CD4-positive, alpha-beta memory T cell (primary cell): ENCODE measurements around the gene PRR15L. TPM values are rescaled to one million over a fixed set of nuclear protein-coding genes. Genes with fewer than 3 reads are reported as not detected.
A peak's percentile ranks its signal among the peaks of the same experiment; 100 is the strongest.

Source experiments
- CTCF ChIA-PET: fragments of 350-600 bp; sonication (Branson Sonifier 250); formaldehyde crosslinking; loops from one replicate; lab custom pipeline; 2021; ENCODE audit warnings: inconsistent platforms; ENCODE audit not compliant: partially characterized antibody; lab: Charles Lee
- POLR2A ChIA-PET: fragments of 350-600 bp; sonication (Branson Sonifier 250); formaldehyde crosslinking; loops from one replicate; lab custom pipeline; 2021; ENCODE audit not compliant: partially characterized antibody; lab: Charles Lee
- DNase-seq, 5 donors: peaks; one replicate each; pipeline versions ENCODE4 v3.0.0 to v3.0.0-alpha.2; 2020 to 2022; ENCODE audit warnings: mixed read lengths in 1 of 5
- H3K27ac ChIP-seq: one replicate; pipeline ENCODE4 v1.7.0; 2013; ENCODE audit warnings: low read depth, low read length
- H3K27me3 ChIP-seq: 2 replicates; pipeline ENCODE4 v1.7.0; 2013; ENCODE audit warnings: mild to moderate bottlenecking, low read length, moderate library complexity; ENCODE audit not compliant: insufficient read depth
- H3K36me3 ChIP-seq: 2 replicates; pipeline ENCODE4 v1.7.0; 2013; ENCODE audit warnings: mild to moderate bottlenecking, low read length, moderate library complexity; ENCODE audit not compliant: insufficient read depth
- H3K4me1 ChIP-seq: 2 replicates; pipeline ENCODE4 v1.7.0; 2013; ENCODE audit warnings: mild to moderate bottlenecking, low read length, moderate library complexity; ENCODE audit not compliant: insufficient read depth
- H3K4me3 ChIP-seq, 2 donors: one replicate each; pipeline ENCODE4 v1.7.0; 2013; ENCODE audit warnings: low read length in 2 of 2, mild to moderate bottlenecking in 1 of 2
- H3K9me3 ChIP-seq, 2 donors: one replicate each; pipeline ENCODE4 v1.7.0; 2013; ENCODE audit warnings: low read length in 2 of 2, control low read depth in 1 of 2; ENCODE audit not compliant: control insufficient read depth in 1 of 2
- H3K27ac Mint-ChIP-seq, 7 donors: one replicate each; pipeline ENCODE4 v1.8.0; 2020 to 2021; ENCODE audit warnings: mixed read lengths in 7 of 7, mild to moderate bottlenecking in 6 of 7, inconsistent platforms in 3 of 7, moderate library complexity in 3 of 7
- H3K27me3 Mint-ChIP-seq, 2 donors: one replicate each; pipeline ENCODE4 v1.8.0; 2020 to 2021; ENCODE audit warnings: mixed read lengths in 2 of 2
- H3K36me3 Mint-ChIP-seq, 2 donors: one replicate each; pipeline ENCODE4 v1.8.0; 2020 to 2021; ENCODE audit warnings: mixed read lengths in 2 of 2, inconsistent platforms in 1 of 2, mild to moderate bottlenecking in 1 of 2
- H3K4me1 Mint-ChIP-seq, 4 donors: one replicate each; pipeline ENCODE4 v1.8.0; 2020 to 2021; ENCODE audit warnings: mixed read lengths in 4 of 4, mild to moderate bottlenecking in 1 of 4
- H3K4me3 Mint-ChIP-seq, 8 donors: one replicate each; pipeline ENCODE4 v1.8.0; 2020 to 2021; ENCODE audit warnings: mixed read lengths in 8 of 8, mild to moderate bottlenecking in 7 of 8, moderate library complexity in 6 of 8, inconsistent platforms in 3 of 8
- H3K9me3 Mint-ChIP-seq, 8 donors: one replicate each; pipeline ENCODE4 v1.8.0; 2020 to 2021; ENCODE audit warnings: mixed read lengths in 8 of 8, mild to moderate bottlenecking in 5 of 8, inconsistent platforms in 3 of 8, moderate library complexity in 1 of 8
- intact Hi-C: fragments of 100-400 bp; cut with micrococcal nuclease; formaldehyde crosslinking; loops from one replicate; pipeline ENCODE4 v1.15.1; 2023
- polyA plus RNA-seq, 2 donors: library from polyadenylated mRNA; unstranded; fragments of 300-500 nt; fragmentation: Illumina TruSeq; gene quantifications; one replicate each; pipeline ENCODE4 v1.2.3, GENCODE V29; 2021
- total RNA-seq, 2 experiments: library from RNA; stranded (reverse); gene quantifications; one replicate each; pipeline ENCODE4 v1.2.3, GENCODE V29; 2021

Gene PRR15L
- total and polyA plus RNA-seq, 4 experiments from 2014 or later: 0.11 TPM; not detected in 3

DNA sequence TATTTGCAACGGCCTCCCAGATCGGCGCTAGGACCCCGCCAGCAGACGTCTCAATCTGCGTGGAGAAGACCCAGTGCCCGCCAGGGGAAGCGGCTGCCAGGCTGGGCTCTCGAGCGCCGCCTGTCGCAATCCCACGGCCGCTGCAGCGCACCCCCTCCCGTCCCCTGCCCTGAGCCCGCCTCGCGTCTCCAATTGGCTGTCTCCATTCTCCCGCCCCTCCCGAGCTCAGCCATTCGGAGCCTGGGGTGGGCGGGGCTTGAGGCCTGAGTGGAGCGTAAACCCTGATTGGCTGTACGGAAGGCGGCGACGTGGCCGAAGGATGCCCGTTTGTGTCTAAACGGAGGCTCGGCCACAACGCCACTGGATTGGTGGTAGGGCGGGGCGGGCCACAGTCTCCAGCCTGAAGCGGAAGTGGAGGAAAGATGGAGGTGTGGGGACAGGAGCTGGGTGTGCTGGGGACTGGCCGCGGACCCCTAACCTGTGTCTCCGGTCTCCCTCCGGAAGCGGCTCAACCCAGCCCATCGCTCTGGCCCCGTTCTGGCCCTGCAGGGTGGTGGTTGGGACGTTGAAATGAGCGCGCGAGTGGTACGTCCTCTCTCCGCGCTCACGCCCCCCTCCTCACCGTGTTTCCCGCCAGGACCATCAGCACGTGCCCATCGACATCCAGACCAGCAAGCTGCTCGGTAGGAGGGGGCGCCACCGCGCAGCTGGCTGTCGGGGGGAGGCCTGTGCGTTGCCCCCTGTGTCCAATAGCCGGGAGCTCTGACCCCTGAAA lies 13.2 kb upstream of the PRR15L start, which contains the start of gene CDK5RAP3:
CDK5RAP3 (plus strand) TSS at position 389 of the 775 bp plus-strand sequence; CDS start at position 423, 34 bp downstream.
- Mint-ChIP-seq H3K9me3 (no peaks in the 10 kb centered on the region), H3K27ac (peak within 1 kb of the TSS; percentile 83 to 97 (median 96)), H3K4me3 (peak within 1 kb of the TSS; percentile 97 to 100 (median 98)), H3K36me3 (peaks cover 15 to 30% of the 10 kb centered on the region in 2 donors), H3K27me3 (peaks cover 0 to 1% of the 10 kb centered on the region in 2 donors), H3K4me1 (peaks cover 17 to 42% (median 25%) of the 10 kb centered on the region in 4 donors)
- CTCF ChIA-PET: interaction anchor here (0.6 to 9.9 kb wide), 30 partner anchors 9 to 160 kb away, joined by 3 to 244 read pairs (median 4); partner anchors contain the start of genes NFE2L1, PNPO, PRR15L and SCRN2
- Histone ChIP-seq H3K27ac (peak within 1 kb of the TSS; percentile 62), H3K9me3 (no peaks in the 10 kb centered on the region), H3K4me1 (peaks cover 28% of the 10 kb centered on the region), H3K27me3 (no peaks in the 10 kb centered on the region), H3K36me3 (peaks cover 19% of the 10 kb centered on the region), H3K4me3 (peak within 1 kb of the TSS; percentile 89 to 95)
- peak; percentile 96 to 98 (median 97) for DNase-seq
- POLR2A ChIA-PET: interaction anchor here (0.6 to 4.5 kb wide), 25 partner anchors 9 to 639 kb away, joined by 3 to 45 read pairs (median 4); partner anchors contain the start of genes CBX1, KPNB1, NFE2L1 and PNPO
- intact Hi-C loops: loop anchor here (1.0 to 2.0 kb wide), 6 partner anchors 22 to 130 kb away; partner anchors contain the start of genes NFE2L1, PNPO and SCRN2

DNA sequence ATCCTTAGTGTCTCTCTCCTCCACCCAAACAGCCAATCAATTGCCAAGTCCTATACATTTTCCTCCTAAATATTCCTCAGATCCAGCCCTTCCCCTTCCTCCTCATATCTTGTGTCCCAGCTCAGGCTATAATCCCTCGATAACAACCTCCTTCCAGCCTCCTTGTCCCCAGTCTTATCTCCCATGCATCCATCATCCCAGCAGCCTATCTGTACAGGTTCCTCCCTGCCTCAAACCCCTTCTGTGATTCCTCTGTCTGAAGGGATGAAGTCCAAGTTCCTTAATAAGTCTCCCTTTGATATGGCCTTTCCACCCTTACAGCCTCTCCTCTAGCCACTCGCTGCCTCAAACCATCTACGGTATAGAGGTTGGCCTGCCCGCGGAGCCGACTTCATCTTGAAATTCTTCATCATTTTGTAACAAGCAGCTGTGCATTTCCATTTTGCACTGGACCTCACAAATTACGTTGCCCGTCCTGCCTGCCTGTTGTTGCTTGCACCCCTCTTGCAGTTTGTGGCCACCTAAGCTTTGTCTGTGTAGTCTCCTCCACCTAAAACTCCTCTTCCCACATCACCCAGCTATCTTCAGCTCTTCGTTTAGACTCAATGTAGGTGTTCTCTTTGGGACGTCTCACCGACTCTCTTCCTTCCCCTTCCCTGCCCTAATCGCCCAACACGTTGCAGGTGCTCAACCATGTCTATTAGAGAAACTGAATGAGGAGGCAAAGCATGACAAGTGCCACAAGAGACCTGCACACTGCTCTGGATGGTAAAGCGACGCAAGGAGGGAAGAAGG lies 12.4 kb upstream of the PRR15L start:
- H3K9me3 Mint-ChIP-seq: no peaks in the 10 kb centered on the region
- Histone ChIP-seq H3K27me3 (no peaks in the 10 kb centered on the region), H3K27ac (peak overlapping the region; percentile 42), H3K36me3 (peaks cover 13% of the 10 kb centered on the region), H3K9me3 (no peaks in the 10 kb centered on the region), H3K4me3 (peak overlapping the region; percentile 89 to 95), H3K4me1 (peaks cover 28% of the 10 kb centered on the region)
- H3K4me1 Mint-ChIP-seq: peaks cover 17 to 42% (median 25%) of the 10 kb centered on the region in 4 donors
- ChIA-PET CTCF (interaction anchor here (1.0 to 9.9 kb wide), 24 partner anchors 8 to 154 kb away, joined by 3 to 244 read pairs (median 6); partner anchors contain the start of genes NFE2L1, PNPO, PRR15L and SCRN2), POLR2A (interaction anchor here (1.0 to 4.5 kb wide), 20 partner anchors 8 to 640 kb away, joined by 3 to 45 read pairs (median 4); partner anchors contain the start of genes CBX1, KPNB1, NFE2L1 and PNPO)
- peaks cover 0 to 1% of the 10 kb centered on the region in 2 donors for H3K27me3 Mint-ChIP-seq
- DNase-seq: no peak
- peaks cover 8 to 22% of the 10 kb centered on the region in 2 donors for H3K36me3 Mint-ChIP-seq
- intact Hi-C loops: loop anchor here (1.0 to 2.0 kb wide), 6 partner anchors 21 to 129 kb away; partner anchors contain the start of genes NFE2L1, PNPO and SCRN2
- H3K27ac Mint-ChIP-seq: peak overlapping the region; percentile 72 to 97 (median 96)
- H3K4me3 Mint-ChIP-seq: peak overlapping the region; percentile 97 to 100 (median 98)

DNA sequence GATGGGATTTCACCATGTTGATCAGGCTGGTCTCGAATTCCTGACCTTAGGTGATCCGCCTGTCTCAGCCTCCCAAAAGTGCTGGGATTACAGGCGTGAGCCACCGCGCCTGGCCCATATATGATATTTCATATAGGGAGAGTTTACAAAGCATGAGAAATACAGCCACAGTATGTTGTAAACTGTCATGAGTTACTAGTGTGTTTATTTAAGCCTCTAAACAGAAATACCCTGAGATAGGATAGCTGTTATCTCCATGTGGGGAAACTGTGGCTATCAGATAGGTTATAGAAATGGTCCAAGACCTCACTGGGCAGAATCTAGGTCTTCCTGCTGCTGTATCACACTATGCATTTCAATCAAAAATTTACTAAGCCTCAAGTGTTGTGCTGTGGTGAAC lies 11.2 kb upstream of the PRR15L start:
- ChIA-PET CTCF (interaction anchor here (2.4 to 9.9 kb wide), 2 partner anchors 14 to 23 kb away, joined by 18 to 244 read pairs; partner anchors contain the start of gene PNPO), POLR2A (interaction anchor here (0.7 to 3.9 kb wide), 3 partner anchors 28 to 79 kb away, joined by 3 to 45 read pairs (median 16); partner anchors contain the start of genes NFE2L1, PNPO and SP2)
- Histone ChIP-seq H3K27me3 (no peaks in the 10 kb centered on the region), H3K27ac (no peak overlapping the region), H3K9me3 (no peaks in the 10 kb centered on the region), H3K36me3 (peaks cover 7% of the 10 kb centered on the region), H3K4me3 (no peak overlapping the region), H3K4me1 (peaks cover 28% of the 10 kb centered on the region)
- Mint-ChIP-seq H3K4me1 (peaks cover 17 to 41% (median 25%) of the 10 kb centered on the region in 4 donors), H3K36me3 (peaks cover 1 to 11% of the 10 kb centered on the region in 2 donors), H3K27ac (peak overlapping the region in 1 of 7 donors; percentile 35), H3K27me3 (peaks cover 0 to 1% of the 10 kb centered on the region in 2 donors), H3K9me3 (no peaks in the 10 kb centered on the region), H3K4me3 (no peak overlapping the region)
- intact Hi-C loops: no loop called here
- no peak for DNase-seq

DNA sequence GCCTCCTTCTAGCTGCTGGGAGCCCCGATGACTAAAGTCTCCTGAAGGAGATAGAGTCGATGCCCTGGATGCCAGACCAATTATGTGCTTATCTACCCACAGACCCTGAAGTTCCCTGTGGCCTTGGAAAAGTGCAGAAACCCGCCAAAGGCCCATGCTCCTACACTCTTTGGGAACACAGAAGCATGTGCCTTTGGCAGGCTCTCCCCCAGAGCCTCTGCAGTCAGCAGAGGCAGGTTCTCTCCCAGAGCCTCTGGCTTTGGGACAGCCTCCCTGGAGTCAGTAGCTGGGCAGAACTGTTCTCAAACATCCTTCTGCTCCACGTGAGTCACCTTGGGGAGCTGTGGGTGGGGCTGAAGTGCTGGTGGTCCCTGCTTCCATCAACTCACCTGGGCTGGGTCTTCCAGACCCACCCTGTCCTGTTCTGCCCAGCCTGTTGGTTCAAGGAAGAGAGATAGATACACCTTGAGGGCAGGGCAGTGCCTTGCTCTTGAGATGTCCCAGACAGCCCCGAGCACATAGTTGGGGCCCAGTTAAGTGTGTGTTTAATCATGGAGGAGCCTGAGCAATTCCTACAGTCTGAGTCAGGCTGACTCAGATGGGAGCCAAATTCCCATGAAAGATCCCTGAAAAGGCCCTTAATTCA lies 10.0 kb upstream of the PRR15L start:
- ChIA-PET POLR2A (no interaction called here), CTCF (interaction anchor here (1.1 to 9.9 kb wide), 2 partner anchors 22 to 50 kb away, joined by 3 to 244 read pairs; partner anchors contain the start of gene PNPO)
- Histone ChIP-seq H3K36me3 (no peaks in the 10 kb centered on the region), H3K4me3 (no peak overlapping the region), H3K27ac (no peak overlapping the region), H3K27me3 (no peaks in the 10 kb centered on the region), H3K4me1 (peaks cover 26% of the 10 kb centered on the region), H3K9me3 (no peaks in the 10 kb centered on the region)
- no peak for DNase-seq
- H3K36me3 Mint-ChIP-seq: peaks cover 0 to 4% of the 10 kb centered on the region in 2 donors
- H3K27ac Mint-ChIP-seq: no peak overlapping the region
- peaks cover 15 to 30% (median 24%) of the 10 kb centered on the region in 4 donors for H3K4me1 Mint-ChIP-seq
- peaks cover 0 to 1% (median 0%) of the 10 kb centered on the region in 8 donors for H3K9me3 Mint-ChIP-seq
- no peak overlapping the region for H3K4me3 Mint-ChIP-seq
- H3K27me3 Mint-ChIP-seq: peaks cover 0 to 1% of the 10 kb centered on the region in 2 donors
- intact Hi-C loops: no loop called here

DNA sequence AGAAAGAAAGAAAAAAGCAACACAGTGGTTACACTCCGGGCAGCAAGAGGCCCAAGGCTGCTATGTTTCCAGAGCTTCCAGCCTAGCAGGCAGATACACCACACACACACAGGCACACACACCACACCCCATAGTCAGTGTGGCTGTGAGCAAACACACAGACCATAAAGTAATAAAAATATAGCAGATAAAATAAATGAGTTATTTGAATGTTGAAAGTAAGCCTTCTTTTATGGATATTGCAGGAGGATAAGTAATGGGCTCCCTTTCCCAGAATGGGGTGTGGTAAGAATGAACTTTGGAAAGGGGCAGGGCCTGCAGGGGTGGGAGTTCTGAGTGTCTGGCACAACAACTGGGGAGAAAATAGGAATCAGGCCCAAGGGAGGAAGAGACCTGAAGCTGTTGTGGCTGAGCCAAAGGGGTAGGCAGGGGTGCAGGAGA lies 8.4 kb upstream of the PRR15L start:
- Histone ChIP-seq H3K4me1 (peaks cover 10% of the 10 kb centered on the region), H3K4me3 (no peak overlapping the region), H3K36me3 (no peaks in the 10 kb centered on the region), H3K9me3 (no peaks in the 10 kb centered on the region), H3K27me3 (no peaks in the 10 kb centered on the region), H3K27ac (no peak overlapping the region)
- intact Hi-C loops: no loop called here
- Mint-ChIP-seq H3K36me3 (peaks cover 0 to 2% of the 10 kb centered on the region in 2 donors), H3K9me3 (peaks cover 0 to 1% (median 0%) of the 10 kb centered on the region in 8 donors), H3K4me1 (peaks cover 10 to 16% (median 13%) of the 10 kb centered on the region in 4 donors), H3K27me3 (peaks cover 0 to 1% of the 10 kb centered on the region in 2 donors), H3K27ac (no peak overlapping the region), H3K4me3 (no peak overlapping the region)
- POLR2A ChIA-PET: no interaction called here
- CTCF ChIA-PET: interaction anchor here (0.6 to 9.9 kb wide), 2 partner anchors 20 to 167 kb away, joined by 3 to 244 read pairs; partner anchors contain the start of gene PNPO
- DNase-seq: no peak

DNA sequence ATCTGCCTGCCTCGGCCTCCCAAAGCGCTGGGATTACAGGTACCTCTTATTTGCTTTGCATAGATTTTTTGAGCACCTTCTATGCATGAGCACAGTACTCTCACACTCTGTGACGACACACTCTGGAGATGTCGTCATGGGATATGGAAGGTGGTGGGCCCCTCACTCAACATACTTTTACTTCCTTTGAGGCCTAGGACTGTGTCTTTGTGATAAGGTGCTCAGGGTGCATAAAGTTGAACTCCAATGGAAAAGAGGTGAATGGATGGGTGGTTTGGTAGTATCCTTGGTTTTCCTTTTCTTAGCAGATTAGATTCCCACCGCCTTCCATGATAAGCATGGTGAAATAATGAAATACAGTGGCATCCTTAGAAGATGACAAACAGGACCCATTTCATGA lies 7.2 kb upstream of the PRR15L start:
- Histone ChIP-seq H3K27me3 (no peaks in the 10 kb centered on the region), H3K4me1 (peaks cover 3% of the 10 kb centered on the region), H3K36me3 (no peaks in the 10 kb centered on the region), H3K4me3 (no peak overlapping the region), H3K27ac (no peak overlapping the region), H3K9me3 (no peaks in the 10 kb centered on the region)
- H3K27ac Mint-ChIP-seq: no peak overlapping the region
- no peak for DNase-seq
- ChIA-PET CTCF (interaction anchor here (9.9 kb wide), 1 partner anchor 19 kb away, joined by 244 read pairs; the partner anchor contains the start of gene PNPO), POLR2A (no interaction called here)
- H3K9me3 Mint-ChIP-seq: peaks cover 0 to 1% (median 0%) of the 10 kb centered on the region in 8 donors
- intact Hi-C loops: no loop called here
- no peak overlapping the region for H3K4me3 Mint-ChIP-seq
- H3K4me1 Mint-ChIP-seq: peaks cover 2 to 4% (median 3%) of the 10 kb centered on the region in 4 donors
- H3K36me3 Mint-ChIP-seq: no peaks in the 10 kb centered on the region
- peaks cover 0 to 1% of the 10 kb centered on the region in 2 donors for H3K27me3 Mint-ChIP-seq
